ENCODE results near the gene SF3A1. TPM values are rescaled to one million over a fixed set of nuclear protein-coding genes. Genes with fewer than 3 reads are reported as not detected.
A peak's percentile ranks its signal among the peaks of the same experiment; 100 is the strongest.

The SF3A1 gene
- total RNA-seq, 1 donor from 2014 or later = 92.9 TPM

DNA sequence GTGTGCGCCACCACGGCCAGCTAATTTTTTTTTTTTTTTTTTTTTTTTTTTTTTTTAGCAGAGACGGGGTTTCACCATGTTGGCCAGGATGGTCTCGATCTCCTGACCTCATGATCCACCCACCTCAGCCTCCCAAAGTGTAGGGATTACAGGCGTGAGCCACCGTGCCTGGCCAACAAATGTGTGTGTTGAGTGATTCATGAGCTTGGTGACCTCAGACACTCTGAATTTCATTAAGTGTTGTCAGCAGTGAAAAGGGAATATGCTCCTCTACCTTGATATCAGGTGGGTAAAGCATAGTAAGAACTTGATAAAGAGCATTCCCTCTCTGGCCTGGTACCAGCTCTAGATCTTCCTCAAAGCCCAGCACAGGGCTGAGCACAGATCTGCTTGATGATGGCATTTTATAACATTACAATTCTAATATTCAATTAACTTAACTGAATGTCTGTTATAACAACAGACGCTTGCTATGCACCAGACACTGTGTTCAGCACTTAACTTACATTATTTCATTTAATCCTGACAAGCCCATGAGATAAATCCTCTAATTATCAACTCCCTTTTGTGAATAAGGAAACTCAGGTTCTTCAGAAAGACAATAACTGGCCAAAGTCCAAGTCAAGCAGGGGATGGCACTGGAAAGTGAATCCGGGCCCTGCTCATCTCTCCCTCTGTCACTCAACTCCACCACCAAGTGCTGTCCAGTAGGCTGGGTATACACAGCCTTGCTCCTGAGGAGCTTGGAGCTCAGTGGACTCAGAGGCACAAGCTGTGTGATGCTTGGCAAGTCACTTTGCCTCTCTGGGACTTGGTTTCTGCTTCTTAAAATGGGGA is 42.9 kb downstream of the SF3A1 start:
- H3K4me1 ChIP-seq = peaks cover 22 to 77% of the 10 kb centered on the region in 2 donors
- H3K27ac ChIP-seq = peak overlapping the region; percentile 58 to 87
- intact Hi-C loops (cut with DNase I) = loop anchor here (5.0 kb wide), 1 partner anchor 109 kb away; no protein-coding TSS in a partner anchor
- TF ChIP-seq, protein P1, sequence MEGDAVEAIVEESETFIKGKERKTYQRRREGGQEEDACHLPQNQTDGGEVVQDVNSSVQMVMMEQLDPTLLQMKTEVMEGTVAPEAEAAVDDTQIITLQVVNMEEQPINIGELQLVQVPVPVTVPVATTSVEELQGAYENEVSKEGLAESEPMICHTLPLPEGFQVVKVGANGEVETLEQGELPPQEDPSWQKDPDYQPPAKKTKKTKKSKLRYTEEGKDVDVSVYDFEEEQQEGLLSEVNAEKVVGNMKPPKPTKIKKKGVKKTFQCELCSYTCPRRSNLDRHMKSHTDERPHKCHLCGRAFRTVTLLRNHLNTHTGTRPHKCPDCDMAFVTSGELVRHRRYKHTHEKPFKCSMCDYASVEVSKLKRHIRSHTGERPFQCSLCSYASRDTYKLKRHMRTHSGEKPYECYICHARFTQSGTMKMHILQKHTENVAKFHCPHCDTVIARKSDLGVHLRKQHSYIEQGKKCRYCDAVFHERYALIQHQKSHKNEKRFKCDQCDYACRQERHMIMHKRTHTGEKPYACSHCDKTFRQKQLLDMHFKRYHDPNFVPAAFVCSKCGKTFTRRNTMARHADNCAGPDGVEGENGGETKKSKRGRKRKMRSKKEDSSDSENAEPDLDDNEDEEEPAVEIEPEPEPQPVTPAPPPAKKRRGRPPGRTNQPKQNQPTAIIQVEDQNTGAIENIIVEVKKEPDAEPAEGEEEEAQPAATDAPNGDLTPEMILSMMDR (IDR thresholded peaks at IDR 0.05) = no peak
- H3K36me3 ChIP-seq = peaks cover 0 to 13% of the 10 kb centered on the region in 2 donors
- no peaks in the 10 kb centered on the region for H3K9me3 ChIP-seq
- no peak overlapping the region for H3K4me3 ChIP-seq
- H3K27me3 ChIP-seq = no peaks in the 10 kb centered on the region
- DNase-seq (ENCODE audit: low spot score in 2 of 2) = no peak

DNA sequence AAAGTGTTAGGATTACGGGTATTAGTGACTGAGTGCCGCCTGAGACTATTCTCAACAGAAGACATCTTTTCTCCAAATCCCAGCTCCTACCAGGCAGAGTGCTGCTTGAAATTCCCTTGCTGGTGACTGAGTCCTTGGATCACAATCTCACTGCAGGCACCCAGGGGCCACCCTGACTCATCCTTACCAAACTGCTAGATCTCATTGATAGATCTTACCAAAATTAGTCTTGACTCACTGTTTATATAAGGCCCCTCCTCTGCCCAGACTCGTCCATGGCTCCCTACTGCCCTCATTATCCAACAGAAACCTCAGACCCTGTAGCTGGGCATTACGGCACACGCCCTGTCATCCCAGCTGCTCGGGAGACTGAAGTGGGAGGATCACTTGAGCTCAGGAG is 44.6 kb downstream of the SF3A1 start:
- peak overlapping the region; percentile 75 to 87 for H3K27ac ChIP-seq
- H3K9me3 ChIP-seq = no peaks in the 10 kb centered on the region
- TF ChIP-seq, protein P1 (IDR thresholded peaks at IDR 0.05) = no peak
- H3K4me1 ChIP-seq = peaks cover 22 to 73% of the 10 kb centered on the region in 2 donors
- peak overlapping the region in 1 of 2 donors; percentile 48 for H3K4me3 ChIP-seq
- no peaks in the 10 kb centered on the region for H3K27me3 ChIP-seq
- intact Hi-C loops (cut with DNase I) = loop anchor here (5.0 kb wide), 1 partner anchor 110 kb away; no protein-coding TSS in a partner anchor
- DNase-seq (ENCODE audit: low spot score in 2 of 2) = no peak
- H3K36me3 ChIP-seq = peaks cover 0 to 7% of the 10 kb centered on the region in 2 donors

DNA sequence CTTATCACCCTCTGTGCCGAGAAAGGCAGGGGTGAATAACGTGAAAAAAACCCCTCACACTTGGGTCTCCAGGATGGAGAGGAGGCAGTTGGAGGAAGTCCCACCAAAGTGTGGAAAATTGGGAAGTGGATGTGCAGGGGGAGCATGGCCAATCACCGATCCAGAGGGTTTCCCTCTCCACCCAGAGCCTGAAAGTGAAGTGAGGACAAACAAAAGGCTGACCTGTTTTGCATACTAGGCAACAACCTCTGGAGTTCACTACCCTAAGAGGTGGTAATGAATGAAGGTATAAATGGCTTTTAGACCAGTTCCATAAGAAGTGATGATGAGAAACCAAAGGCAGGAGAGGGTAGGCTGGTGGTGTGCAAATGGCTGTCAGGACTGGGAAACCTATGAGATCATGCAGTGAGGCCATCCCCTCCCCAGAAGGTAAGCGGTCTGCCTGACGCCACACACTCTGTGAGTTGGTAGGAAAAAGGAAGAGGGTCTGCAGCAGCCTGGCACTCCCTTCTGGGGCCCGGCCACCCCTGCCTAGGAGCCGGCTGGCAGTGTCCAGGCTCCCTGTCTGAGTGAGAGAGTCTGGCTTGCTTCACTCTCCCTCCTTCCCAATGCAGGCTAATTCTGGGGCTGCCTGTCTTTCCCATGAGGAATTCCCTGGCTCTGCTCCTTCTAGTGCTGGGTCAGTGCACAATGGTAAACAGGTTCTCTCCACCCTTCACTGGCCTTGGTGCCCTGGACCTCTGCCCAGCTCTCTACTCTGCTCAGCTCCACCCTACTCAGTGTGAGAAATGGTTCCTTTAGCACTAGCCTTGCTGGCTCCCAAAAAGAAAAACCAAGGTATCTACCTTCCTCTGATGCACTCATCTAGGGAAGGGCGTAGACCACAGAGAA is 45.6 kb downstream of the SF3A1 start:
- Histone ChIP-seq H3K27ac (peak overlapping the region; percentile 75 to 87), H3K4me3 (peak overlapping the region; percentile 2 to 48), H3K27me3 (no peaks in the 10 kb centered on the region), H3K4me1 (peaks cover 22 to 73% of the 10 kb centered on the region in 2 donors), H3K36me3 (peaks cover 0 to 5% of the 10 kb centered on the region in 2 donors), H3K9me3 (no peaks in the 10 kb centered on the region)
- peak in 1 of 2 donors; percentile 88 for DNase-seq (ENCODE audit: low spot score in 2 of 2)
- intact Hi-C loops (cut with DNase I) = loop anchor here (2.0 to 5.0 kb wide), 3 partner anchors 14 to 111 kb away; no protein-coding TSS in a partner anchor
- TF ChIP-seq, protein P1 (IDR thresholded peaks at IDR 0.05) = no peak

DNA sequence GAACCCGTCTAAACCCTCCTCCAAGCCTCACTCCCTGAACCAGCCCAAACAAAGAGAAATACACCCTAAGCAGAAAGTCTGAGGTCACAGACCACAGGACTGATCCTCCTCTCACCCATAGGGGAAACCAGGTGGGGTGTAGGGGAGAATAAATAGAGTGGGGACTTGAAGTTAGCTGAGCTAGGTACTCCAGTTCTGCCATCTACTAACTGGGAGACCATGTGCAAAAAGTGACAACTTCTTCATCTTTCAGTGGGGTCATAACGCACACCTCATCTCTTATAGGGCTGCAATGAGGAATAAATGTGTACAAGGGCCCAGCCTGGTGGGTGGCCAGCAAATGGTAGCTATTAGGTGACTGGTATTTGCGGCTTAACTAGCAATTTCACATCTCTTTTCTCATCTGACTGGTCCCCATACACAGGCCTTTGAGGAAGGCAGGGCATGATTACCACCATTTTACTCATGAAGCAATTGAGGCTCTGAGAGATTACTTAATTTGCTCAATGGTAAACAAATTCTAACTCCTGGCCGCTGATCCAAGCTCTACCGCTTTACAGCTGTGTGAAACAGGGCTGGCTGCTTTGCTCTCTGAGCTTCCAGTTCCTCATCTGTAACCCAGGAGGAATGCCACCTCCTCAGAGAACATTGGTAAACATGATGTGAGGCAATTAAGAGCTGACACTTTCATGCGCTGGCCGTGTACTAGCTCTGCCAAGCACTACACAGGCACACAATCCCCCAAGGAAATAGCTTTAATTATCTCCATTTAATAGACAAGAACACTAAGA is 46.5 kb downstream of the SF3A1 start:
- DNase-seq (ENCODE audit: low spot score in 2 of 2) = no peak
- intact Hi-C loops (cut with DNase I) = loop anchor here (2.0 to 10.0 kb wide), 4 partner anchors 15 to 975 kb away; no protein-coding TSS in a partner anchor
- Histone ChIP-seq H3K27ac (peak overlapping the region; percentile 75 to 87), H3K4me1 (peaks cover 29 to 78% of the 10 kb centered on the region in 2 donors), H3K9me3 (no peaks in the 10 kb centered on the region), H3K4me3 (peak overlapping the region in 1 of 2 donors; percentile 48), H3K27me3 (no peaks in the 10 kb centered on the region), H3K36me3 (peaks cover 0 to 5% of the 10 kb centered on the region in 2 donors)
- TF ChIP-seq, protein P1 (IDR thresholded peaks at IDR 0.05) = no peak

Measured in ascending aorta (tissue), 2 donors.